Measurements from ENCODE around the gene LILRB5. TPM values are rescaled to one million over a fixed set of nuclear protein-coding genes. Genes with fewer than 3 reads are reported as not detected.

The LILRB5 gene
- total RNA-seq, 1 experiment from 2014 or later = not detected

DNA sequence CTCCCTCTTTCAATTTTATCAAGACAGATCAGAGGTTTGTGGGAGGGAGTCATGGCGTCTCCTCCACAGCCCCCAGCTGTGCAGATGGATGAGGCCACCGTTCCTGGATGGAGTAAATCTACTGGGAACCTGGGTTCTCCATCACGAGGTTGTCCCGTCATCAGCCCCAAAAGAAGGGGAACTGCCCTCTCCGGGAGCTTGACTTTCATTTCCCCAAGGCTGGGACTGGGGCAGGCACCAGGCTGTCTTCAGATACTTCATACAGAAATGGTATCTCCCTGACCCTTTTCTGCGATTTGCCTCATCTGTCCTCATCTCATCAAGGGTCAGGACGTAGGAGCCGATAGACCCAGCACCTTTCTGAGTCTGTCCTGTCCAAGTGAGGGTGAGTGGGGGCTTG lies 14.0 kb upstream of the LILRB5 start (continued):
- TF ChIP-seq, protein P1, sequence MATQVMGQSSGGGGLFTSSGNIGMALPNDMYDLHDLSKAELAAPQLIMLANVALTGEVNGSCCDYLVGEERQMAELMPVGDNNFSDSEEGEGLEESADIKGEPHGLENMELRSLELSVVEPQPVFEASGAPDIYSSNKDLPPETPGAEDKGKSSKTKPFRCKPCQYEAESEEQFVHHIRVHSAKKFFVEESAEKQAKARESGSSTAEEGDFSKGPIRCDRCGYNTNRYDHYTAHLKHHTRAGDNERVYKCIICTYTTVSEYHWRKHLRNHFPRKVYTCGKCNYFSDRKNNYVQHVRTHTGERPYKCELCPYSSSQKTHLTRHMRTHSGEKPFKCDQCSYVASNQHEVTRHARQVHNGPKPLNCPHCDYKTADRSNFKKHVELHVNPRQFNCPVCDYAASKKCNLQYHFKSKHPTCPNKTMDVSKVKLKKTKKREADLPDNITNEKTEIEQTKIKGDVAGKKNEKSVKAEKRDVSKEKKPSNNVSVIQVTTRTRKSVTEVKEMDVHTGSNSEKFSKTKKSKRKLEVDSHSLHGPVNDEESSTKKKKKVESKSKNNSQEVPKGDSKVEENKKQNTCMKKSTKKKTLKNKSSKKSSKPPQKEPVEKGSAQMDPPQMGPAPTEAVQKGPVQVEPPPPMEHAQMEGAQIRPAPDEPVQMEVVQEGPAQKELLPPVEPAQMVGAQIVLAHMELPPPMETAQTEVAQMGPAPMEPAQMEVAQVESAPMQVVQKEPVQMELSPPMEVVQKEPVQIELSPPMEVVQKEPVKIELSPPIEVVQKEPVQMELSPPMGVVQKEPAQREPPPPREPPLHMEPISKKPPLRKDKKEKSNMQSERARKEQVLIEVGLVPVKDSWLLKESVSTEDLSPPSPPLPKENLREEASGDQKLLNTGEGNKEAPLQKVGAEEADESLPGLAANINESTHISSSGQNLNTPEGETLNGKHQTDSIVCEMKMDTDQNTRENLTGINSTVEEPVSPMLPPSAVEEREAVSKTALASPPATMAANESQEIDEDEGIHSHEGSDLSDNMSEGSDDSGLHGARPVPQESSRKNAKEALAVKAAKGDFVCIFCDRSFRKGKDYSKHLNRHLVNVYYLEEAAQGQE (IDR thresholded peaks at IDR 0.05; ENCODE audit: low read depth) = no peak
- TF ChIP-seq YY1 (IDR thresholded peaks at IDR 0.05; ENCODE audit: extremely low read depth, insufficient replicate concordance, low read depth, low read length) = no peak

DNA sequence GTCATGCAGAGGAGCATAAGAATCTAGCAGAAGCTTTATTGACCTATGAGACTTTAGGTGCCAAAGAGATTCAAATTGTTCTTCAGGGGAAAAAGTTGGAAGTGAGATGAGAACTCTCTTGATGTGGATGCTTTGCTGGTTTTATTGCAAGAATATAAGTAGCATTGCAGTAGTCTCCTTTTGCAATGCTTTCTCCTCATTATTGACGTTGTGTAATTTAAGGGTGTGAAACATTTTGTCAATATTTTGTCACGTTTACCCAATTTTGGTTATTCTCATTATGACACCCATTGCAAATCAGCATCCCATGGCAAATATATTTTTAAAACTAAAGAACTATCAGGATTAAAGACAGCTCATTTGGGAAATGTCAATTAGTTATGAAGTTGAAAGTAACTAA lies 11.9 kb upstream of the LILRB5 start:
- ChIA-PET CTCF (no interaction called here), RAD21 (ENCODE audit: low non-redundant PET in 1 of 2, low total read pairs in 2 of 2, uncharacterized antibody in 2 of 2, unreplicated experiment in 2 of 2) (no interaction called here), POLR2A (no interaction called here)
- no peak overlapping the region for H3K4me2 ChIP-seq (ENCODE audit: low read length)
- intact Hi-C loops (cut with micrococcal nuclease) = no loop called here
- no peaks in the 10 kb centered on the region for H4K20me1 ChIP-seq (ENCODE audit: insufficient read depth)
- H2AFZ ChIP-seq (ENCODE audit: low read depth, low read length, poor library complexity, severe bottlenecking) = no peak overlapping the region
- H3K9ac ChIP-seq (ENCODE audit: low read length) = no peak overlapping the region
- no peaks in the 10 kb centered on the region for H3K9me3 ChIP-seq (ENCODE audit: control insufficient read depth in 1 of 2, insufficient read depth in 1 of 2, low read depth in 1 of 2, low read length in 2 of 2)
- no peak for TF ChIP-seq SIN3A (IDR thresholded peaks at IDR 0.05; ENCODE audit: low read depth)
- TF ChIP-seq, protein P1 (IDR thresholded peaks at IDR 0.05; ENCODE audit: low read depth) = no peak
- no peak for TF ChIP-seq FOSL1 (IDR thresholded peaks at IDR 0.05; ENCODE audit: low read depth)
- TF ChIP-seq RAD21 (IDR thresholded peaks at IDR 0.05; ENCODE audit: low read depth) = no peak
- no peak for TF ChIP-seq POLR2A (IDR thresholded peaks at IDR 0.05; ENCODE audit: borderline replicate concordance, extremely low read depth, insufficient read depth, insufficient read length)
- TF ChIP-seq SRF (IDR thresholded peaks at IDR 0.05; ENCODE audit: low read depth) = no peak
- no peak for TF ChIP-seq ELF1 (IDR thresholded peaks at IDR 0.05; ENCODE audit: borderline replicate concordance, low read depth)
- TF ChIP-seq, protein P2, sequence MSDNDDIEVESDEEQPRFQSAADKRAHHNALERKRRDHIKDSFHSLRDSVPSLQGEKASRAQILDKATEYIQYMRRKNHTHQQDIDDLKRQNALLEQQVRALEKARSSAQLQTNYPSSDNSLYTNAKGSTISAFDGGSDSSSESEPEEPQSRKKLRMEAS (IDR thresholded peaks at IDR 0.05) = no peak
- TF ChIP-seq, protein P3, sequence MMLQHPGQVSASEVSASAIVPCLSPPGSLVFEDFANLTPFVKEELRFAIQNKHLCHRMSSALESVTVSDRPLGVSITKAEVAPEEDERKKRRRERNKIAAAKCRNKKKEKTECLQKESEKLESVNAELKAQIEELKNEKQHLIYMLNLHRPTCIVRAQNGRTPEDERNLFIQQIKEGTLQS (IDR thresholded peaks at IDR 0.05) = no peak
- no peak for TF ChIP-seq YY1 (IDR thresholded peaks at IDR 0.05; ENCODE audit: extremely low read depth, insufficient replicate concordance, low read depth, low read length)
- TF ChIP-seq SP1 (IDR thresholded peaks at IDR 0.05; ENCODE audit: low read depth) = no peak
- TF ChIP-seq ZNF274 (IDR thresholded peaks at IDR 0.05; ENCODE audit: low read depth, low read length) = no peak
- TF ChIP-seq POLR2AphosphoS5 (IDR thresholded peaks at IDR 0.05; ENCODE audit: low read depth, low read length) = no peak
- TF ChIP-seq EZH2 (IDR thresholded peaks at IDR 0.05) = no peak
- DNase-seq (ENCODE audit: low read depth, low spot score) = no peak
- ATAC-seq = no peak
- H3K9me2 ChIP-seq (ENCODE audit: insufficient read depth) = no peaks in the 10 kb centered on the region
- H3K36me3 ChIP-seq (ENCODE audit: control insufficient read depth in 1 of 2, insufficient read depth in 2 of 2, low read length in 2 of 2) = no peaks in the 10 kb centered on the region
- peaks cover 23% of the 10 kb centered on the region for H3K27me3 ChIP-seq (ENCODE audit: insufficient read depth, low read length)
- H3K4me1 ChIP-seq (ENCODE audit: control insufficient read depth in 1 of 2, insufficient read depth in 2 of 2, low read length in 2 of 2) = no peaks in the 10 kb centered on the region
- no peak overlapping the region for H3K27ac ChIP-seq (ENCODE audit: low read depth, low read length)
- H3K4me3 ChIP-seq (replicated peaks in 1 of 2; ENCODE audit: low read depth in 1 of 2, low read length in 2 of 2) = no peak overlapping the region
- no peaks in the 10 kb centered on the region for H3K79me2 ChIP-seq (ENCODE audit: insufficient read depth, low read length)
- BruUV-seq (replicated peaks) = no TSS peak

All from HCT116 (cell line).